ENCODE measurements around the gene PEAR1.

PEAR1 gene

GRCh38 chr1:156863631-156864030, 29.9 kb upstream of the PEAR1 start:
- DNase-seq (ENCODE audit: extremely low spot score), result no peak
- CTCF ChIA-PET, result interaction anchor here (0.7 to 8.8 kb wide), 6 partner anchors 10 to 137 kb away, joined by 3 to 149 read pairs (median 6); no protein-coding TSS in a partner anchor
- POLR2A ChIA-PET, result no interaction called here
- TF ChIP-seq, protein P1, sequence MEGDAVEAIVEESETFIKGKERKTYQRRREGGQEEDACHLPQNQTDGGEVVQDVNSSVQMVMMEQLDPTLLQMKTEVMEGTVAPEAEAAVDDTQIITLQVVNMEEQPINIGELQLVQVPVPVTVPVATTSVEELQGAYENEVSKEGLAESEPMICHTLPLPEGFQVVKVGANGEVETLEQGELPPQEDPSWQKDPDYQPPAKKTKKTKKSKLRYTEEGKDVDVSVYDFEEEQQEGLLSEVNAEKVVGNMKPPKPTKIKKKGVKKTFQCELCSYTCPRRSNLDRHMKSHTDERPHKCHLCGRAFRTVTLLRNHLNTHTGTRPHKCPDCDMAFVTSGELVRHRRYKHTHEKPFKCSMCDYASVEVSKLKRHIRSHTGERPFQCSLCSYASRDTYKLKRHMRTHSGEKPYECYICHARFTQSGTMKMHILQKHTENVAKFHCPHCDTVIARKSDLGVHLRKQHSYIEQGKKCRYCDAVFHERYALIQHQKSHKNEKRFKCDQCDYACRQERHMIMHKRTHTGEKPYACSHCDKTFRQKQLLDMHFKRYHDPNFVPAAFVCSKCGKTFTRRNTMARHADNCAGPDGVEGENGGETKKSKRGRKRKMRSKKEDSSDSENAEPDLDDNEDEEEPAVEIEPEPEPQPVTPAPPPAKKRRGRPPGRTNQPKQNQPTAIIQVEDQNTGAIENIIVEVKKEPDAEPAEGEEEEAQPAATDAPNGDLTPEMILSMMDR (IDR thresholded peaks at IDR 0.05; ENCODE audit: control extremely low read depth, extremely low read depth, low read depth, missing control alignments), result no peak

- ChIA-PET CTCF (interaction anchor here (0.9 to 1.5 kb wide), 3 partner anchors 27 to 138 kb away, joined by 3 to 10 read pairs (median 3); no protein-coding TSS in a partner anchor), POLR2A (no interaction called here)
- no peak for DNase-seq (ENCODE audit: extremely low spot score)
- TF ChIP-seq, protein P1 (IDR thresholded peaks at IDR 0.05; ENCODE audit: control extremely low read depth, extremely low read depth, low read depth, missing control alignments), result no peak
Measured at GRCh38 chr1:156864796-156865195, 28.7 kb upstream of the PEAR1 start.

- ChIA-PET CTCF (interaction anchor here (1.4 to 1.7 kb wide), 3 partner anchors 27 to 69 kb away, joined by 3 to 4 read pairs (median 3); no protein-coding TSS in a partner anchor), POLR2A (no interaction called here)
- TF ChIP-seq, protein P1 (IDR thresholded peaks at IDR 0.05; ENCODE audit: control extremely low read depth, extremely low read depth, low read depth, missing control alignments), result no peak
- no peak for DNase-seq (ENCODE audit: extremely low spot score)
Measured at GRCh38 chr1:156865258-156865657, 28.3 kb upstream of the PEAR1 start.

DNA sequence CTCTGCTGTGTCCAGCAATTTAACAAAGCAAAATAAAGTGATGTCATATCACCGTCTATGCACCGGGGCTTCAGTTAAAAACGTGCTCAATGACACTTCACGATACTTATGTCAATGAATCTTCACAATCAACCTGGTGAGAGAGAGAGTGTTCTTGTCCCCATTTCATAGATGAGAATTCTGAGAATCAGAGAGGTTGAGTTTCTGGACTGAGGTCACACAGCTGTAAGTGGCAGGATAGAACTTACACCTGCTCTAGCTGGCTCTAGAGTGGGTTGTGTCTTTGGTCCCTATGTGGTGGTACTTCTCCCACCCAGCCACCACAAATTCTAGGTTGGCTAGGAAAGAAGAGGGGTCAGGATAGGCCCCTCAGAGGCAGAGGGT, 27.7 kb upstream of the PEAR1 start:
- DNase-seq (ENCODE audit: extremely low spot score), result no peak
- TF ChIP-seq, protein P1 (IDR thresholded peaks at IDR 0.05; ENCODE audit: control extremely low read depth, extremely low read depth, low read depth, missing control alignments), result no peak
- ChIA-PET CTCF (interaction anchor here (1.0 to 1.7 kb wide), 5 partner anchors 18 to 176 kb away, joined by 3 to 4 read pairs (median 3); no protein-coding TSS in a partner anchor), POLR2A (no interaction called here)

DNA sequence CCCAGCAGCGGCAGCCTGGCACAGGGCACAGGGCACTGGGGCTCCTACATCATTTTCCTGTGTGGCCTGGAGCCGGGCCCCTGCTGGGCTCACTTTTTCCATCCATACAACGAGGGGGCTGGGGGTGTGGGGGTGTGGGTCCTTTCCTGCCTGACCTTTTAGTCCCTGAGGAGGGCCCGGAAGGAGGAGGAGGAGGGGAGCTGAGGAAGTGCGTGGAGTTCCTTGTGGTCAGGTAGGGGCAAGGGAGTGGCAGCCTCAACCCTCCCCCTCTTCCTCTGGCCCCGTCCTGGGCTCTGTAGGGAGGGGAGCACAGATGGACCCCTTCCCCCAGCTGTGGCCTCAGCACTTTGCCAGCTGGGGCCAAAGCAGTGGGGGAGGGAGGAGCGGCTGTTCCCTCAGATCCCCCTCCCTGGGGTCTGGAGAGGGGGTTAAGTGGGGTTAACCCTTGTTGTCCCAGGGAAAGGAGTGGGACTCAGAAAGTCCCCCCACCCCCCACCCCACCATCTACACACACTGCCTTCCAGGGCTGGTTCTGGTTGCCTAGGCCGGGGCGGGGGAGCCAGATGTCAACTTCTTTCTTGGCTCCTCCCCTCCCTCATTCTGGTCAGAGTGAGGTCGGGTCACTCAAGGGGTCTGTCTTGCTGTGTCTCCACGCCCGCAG, 27.1 kb upstream of the PEAR1 start:
- POLR2A ChIA-PET, result no interaction called here
- DNase-seq (ENCODE audit: extremely low spot score), result no peak
- TF ChIP-seq, protein P1 (IDR thresholded peaks at IDR 0.05; ENCODE audit: control extremely low read depth, extremely low read depth, low read depth, missing control alignments), result no peak
- CTCF ChIA-PET, result interaction anchor here (1.0 to 1.7 kb wide), 5 partner anchors 19 to 177 kb away, joined by 3 to 4 read pairs (median 3); no protein-coding TSS in a partner anchor

DNA sequence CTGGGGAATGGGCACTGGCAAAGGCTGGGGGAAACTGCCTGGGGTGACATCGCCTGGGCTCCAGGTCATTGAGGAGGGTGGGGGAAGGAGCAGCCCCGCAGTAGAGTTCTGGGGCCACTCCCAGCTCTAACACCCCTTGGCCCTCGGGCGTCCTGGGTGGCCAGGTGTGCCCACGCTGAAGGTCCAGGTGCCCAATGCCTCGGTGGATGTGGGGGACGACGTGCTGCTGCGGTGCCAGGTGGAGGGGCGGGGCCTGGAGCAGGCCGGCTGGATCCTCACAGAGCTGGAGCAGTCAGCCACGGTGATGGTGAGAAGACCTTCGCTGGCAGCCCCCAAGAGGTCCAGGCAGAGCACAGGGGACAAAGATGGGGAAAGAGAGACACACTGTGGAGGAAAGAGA, 25.2 kb upstream of the PEAR1 start:
- CTCF ChIA-PET, result interaction anchor here (1.4 to 1.5 kb wide), 2 partner anchors 8 to 11 kb away, joined by 3 to 6 read pairs; partner anchors contain the start of gene NTRK1
- POLR2A ChIA-PET, result no interaction called here
- TF ChIP-seq, protein P1 (IDR thresholded peaks at IDR 0.05; ENCODE audit: control extremely low read depth, extremely low read depth, low read depth, missing control alignments), result no peak
- no peak for DNase-seq (ENCODE audit: extremely low spot score)

Measured in GM10248 (cell line).